GF-D8 (cell line): Measurements from ENCODE around the gene HDDC3.
A peak's percentile ranks its signal among the peaks of the same experiment; 100 is the strongest.
"Not testable (repeated sequence)": the region's sequence is repeated elsewhere in the genome, so short reads cannot be mapped to it uniquely, and the experiment has no call there.

Source experiments
- DNase-seq: peaks from one replicate; lab custom pipeline; 2025; lab: John Stamatoyannopoulos, UW

HDDC3 gene

DNA sequence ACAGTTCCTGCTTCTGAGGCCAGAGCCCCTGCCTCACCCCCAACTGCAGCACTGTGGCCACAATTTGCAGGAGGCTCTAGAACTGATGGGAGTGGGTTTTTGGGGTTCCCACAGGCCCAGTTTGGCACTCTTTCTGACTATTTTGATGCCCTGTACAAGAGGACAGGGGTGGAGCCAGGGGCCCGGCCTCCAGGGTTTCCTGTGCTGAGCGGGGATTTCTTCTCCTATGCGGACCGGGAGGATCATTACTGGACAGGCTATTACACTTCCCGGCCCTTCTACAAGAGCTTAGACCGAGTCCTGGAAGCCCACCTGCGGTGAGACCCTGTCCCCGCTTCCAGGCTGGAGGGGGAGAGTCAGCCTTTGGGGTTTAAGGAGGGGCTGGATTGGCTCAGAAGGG lies 22.4 kb downstream of the HDDC3 start:
- DNase-seq: no peak

DNA sequence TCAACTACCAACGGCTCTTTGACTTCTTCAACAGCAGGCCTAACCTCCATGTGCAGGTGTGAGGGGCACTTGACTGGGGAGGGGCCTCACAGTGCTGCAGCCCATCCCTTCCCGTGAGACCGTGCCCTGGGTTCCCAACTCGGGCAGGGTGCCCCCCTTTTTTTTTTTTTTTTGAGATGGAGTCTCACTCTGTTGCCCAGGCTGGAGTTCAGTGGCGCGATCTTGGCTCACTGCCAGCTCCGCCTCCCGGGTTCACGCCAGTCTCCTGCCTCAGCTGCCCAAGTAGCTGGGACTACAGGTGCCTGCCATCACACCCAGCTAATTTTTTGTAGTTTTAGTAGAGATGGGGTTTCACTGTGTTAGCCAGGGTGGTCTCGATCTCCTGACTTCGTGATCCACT lies 22.9 kb downstream of the HDDC3 start:
- DNase-seq: not testable (repeated sequence)

DNA sequence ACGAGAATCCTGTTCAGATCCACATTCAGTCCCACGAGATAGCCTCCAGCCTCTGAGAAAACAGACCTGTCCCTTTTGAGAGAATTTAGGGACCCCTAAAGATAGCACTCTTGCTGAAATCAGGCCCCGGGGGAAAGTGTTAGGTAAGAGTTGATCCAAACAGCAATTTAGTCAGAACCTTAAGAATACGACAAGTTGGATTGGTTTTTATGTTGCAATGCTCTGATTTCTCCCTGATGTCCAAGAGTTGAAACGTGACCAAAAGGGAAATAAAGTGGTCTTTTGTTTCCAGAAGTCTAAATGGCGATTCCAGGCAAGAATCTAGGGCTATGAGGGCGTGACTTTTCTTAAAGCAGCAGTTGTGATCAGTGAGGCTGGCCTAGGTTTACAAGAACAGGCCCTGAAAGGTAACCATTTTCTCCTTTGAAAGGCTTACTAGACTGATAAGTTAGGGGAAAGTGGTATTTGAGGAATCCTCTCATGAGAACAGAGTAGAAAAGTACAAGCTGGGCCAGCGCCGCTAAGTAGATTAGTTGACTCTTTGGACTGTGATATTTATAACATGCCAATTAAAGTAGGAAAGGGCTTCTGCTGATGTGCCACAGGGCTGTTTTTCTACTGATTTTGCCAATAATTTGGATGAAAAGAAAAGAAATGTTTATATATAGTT lies 24.4 kb downstream of the HDDC3 start:
- DNase-seq: no peak

DNA sequence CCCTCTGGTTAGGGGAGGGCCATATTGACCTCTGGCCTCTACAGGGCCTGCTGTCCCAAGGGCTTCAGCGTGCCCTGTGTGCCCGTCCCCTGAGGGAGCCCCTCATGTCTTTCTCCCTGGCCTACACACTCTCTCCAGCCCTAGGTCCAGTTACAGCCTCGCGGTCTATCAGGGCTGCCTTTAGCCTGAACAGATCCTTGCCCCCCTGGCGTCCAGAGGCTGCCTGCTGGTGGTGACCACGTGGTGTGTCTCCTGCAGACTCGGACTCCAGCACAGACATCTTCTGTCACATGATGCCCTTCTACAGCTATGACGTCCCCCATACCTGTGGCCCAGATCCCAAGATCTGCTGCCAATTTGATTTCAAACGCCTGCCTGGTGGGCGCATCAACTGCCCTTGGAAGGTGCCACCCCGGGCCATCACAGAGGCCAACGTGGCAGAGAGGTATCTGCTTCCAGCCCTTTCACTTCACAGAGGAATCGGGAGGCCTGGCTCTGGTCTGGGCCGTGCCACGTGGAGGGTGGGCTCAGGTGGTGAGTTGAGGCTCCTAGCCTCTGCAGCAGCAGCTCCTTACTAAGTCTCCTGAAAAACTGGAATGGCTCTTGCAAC lies 25.2 kb downstream of the HDDC3 start:
- no peak for DNase-seq

DNA sequence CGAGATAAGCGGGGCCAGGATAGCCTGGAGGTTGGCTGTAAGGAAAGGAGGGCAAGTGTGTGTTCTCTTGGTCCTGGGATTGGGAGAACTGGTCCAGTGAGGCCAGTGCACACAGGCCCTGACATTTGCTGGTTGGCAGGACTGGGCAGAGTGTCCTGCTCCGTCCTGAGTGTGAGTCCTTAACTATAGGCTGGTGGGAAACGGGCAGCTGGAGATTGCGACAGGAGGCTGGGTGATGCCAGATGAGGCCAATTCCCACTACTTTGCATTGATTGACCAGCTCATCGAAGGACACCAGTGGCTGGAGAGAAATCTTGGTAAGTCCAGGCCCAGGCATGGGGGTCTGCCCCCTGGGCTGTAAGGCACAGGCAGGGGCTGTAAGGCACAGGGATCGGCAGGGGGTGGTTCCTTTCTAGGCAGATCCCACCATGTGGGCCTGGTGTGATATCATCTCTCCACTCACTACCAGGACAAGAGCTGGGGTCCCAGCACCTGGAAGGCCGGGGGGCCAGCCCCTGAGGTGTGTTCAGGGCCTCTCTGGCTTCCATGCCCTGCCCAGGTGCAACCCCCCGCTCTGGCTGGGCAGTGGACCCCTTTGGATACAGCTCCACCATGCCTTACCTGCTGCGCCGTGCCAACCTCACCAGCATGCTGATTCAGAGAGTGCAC lies 26.0 kb downstream of the HDDC3 start:
- no peak for DNase-seq

DNA sequence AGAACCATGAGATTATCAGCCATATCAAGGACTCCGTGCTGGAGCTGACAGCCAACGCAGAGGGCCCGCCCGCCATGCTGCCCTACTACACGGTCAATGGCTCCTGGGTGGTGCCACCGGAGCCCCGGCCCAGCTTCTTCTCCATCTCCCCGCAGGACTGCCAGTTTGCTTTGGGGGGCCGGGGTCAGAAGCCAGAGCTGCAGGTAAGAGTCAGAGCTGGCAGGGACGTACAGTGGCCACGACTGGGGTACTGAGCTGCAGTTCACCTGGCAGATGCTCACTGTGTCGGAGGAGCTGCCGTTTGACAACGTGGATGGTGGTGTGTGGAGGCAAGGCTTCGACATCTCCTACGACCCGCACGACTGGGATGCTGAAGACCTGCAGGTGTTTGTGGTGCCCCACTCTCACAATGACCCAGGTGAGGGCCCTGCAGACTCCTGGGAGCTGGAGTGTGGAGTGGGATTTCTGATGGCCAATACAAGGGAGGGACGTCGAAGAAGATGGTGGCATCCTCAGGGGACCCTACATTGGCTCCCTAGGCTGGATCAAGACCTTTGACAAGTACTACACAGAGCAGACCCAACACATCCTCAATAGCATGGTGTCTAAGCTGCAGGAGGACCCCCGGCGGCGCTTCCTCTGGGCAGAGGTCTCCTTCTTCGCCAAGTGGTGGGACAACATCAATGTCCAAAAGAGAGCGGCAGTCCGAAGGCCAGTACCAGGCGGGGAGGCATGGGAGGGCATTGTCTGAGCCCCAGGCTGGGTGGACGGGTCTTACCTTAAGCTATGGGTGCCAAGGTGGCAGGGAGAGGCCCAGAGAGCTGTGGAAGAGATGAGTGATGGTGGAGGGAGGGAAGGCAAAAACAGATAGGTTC lies 26.8 kb downstream of the HDDC3 start:
- no peak for DNase-seq

DNA sequence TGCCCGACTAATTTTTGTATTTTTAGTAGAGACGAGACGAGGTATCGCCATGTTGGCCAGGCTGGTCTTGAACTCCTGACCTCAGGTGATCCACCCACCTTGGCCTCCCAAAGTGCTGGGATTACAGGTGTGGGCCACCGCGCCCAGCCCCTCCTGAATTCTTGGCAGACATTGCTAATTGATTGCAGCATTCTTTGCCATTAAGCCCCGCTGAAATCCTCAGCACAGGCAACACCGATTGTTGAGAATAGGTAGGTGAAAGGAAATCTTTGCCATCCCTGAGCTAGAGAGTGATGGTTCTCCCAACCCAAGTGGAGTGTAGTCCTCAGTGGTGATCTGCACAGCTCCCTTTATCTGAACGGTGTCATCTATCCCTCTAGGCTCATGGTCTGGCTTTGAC lies 27.6 kb downstream of the HDDC3 start:
- DNase-seq: no peak

DNA sequence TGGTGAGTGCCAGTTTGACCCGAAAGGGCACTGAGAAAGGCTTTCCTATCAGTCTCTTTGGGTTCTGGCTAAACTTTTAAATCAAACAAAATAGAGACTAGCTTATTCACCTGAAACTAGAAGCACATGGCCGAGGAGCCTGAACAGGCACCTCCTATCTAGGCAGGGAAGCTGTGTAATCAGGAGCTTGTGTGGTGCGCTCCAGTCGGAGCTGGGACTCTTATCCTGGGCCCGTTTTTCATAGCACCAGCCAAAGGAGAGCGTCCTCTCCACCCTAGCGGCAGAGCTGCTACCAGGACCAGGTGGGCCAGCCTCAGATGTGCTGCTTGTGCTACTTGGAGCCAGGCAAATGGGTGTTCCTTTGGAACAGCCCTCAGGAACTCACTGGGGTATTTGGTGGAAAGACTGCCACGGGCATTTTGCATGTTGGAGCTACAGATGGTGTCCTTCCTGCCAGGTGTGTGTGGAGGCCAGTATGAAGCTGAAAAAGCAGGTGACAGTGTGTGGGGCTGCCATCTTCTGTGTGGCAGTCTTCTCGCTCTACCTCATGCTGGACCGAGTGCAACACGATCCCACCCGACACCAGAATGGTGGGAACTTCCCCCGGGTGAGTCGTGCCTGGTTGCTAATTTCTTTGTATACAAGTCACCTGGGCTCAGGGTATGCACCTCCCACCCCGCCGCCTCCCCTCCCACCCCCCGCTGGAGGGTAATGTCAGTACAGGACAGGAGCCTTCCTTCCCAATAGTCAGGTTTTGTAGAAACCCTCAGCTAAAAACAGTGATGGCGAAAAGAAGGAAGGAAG lies 28.4 kb downstream of the HDDC3 start:
- no peak for DNase-seq

DNA sequence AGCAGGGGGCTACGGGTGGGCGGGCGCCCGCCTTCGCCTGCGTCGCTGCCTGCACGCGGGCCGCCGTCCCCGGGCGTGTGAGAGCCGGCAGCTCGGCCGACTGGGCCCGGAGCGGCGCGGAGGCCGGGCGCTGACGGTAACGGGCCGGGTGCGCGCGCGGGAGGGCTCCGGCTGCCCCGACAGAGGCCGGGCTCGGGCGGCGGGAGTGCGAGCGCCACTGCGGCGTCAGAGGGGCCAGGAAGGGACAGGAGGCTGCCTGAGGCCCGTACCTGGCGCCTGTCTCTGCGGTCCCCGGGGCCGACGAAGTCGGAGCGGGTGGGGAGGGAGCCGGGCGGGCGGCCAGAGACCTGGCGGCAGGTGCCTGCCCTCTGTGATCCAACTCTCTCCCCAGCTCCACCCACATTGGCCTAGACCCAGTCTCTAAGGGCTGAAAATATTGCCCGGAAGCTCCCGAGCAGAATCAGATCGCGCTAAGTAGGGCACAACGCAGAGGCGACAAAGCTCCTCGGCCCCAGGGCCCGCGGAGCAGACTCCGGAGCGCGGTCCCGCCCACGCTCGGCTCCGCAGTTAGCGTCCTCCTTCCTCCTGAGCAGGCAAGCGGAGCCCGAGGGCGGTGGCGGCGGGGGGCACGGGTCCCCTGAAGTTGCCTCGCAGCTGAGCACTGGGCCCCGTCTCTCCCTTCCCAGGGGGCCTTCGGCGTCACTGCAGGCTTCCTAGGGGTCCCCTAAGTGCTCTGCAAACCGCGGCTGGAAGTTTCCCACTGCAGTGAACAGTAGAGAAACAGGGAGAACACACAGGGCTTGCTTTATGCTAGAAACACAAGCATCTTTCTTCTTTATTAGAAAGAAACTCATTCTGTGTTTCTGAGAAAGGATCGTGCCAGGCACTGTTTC lies 29.3 kb downstream of the HDDC3 start, which contains the start of gene MAN2A2:
Gene MAN2A2, plus strand, starts transcription at position 463 of the 893 bp plus-strand sequence. CDS start 906 bp downstream, outside the sequence.
- peak; percentile 38 for DNase-seq

DNA sequence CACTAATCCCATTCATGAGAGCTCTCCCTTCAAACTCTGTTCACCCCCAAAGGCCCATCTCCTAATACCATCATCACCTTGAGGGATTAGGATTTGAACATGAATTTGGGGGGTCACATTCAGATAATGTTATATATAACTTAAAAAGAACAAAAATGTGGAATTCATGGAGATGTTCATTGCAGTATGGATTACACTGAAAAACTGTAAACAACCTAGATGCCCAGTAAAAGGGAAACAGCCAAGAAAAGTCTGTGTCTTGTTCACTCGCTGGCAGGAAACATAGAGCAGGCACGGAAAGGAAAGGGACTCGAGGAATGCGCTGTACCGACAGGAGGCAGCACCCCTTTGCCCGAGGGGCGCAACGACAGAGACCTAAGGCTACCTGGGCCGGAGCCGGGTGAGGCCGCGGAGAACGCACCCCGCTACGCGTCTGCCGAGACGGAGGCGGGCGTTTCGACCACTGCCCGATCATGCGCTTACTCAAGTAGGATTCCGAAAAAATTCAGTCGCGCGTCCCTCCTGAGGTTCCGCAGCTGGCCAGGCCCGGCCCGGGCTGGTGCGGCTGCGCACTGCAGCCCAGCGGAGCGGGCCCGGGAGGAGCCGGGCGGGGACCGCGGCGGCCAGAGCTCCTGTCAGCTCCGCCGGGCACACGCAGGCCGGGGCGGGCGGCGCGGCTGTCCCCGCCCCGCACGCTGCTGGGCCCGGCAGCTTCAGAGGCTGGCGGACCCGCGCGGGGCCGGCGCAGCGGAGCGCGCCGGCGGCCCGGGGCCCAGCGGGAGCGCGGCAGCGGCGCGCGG lies 30.1 kb downstream of the HDDC3 start:
- DNase-seq: peak; percentile 75

DNA sequence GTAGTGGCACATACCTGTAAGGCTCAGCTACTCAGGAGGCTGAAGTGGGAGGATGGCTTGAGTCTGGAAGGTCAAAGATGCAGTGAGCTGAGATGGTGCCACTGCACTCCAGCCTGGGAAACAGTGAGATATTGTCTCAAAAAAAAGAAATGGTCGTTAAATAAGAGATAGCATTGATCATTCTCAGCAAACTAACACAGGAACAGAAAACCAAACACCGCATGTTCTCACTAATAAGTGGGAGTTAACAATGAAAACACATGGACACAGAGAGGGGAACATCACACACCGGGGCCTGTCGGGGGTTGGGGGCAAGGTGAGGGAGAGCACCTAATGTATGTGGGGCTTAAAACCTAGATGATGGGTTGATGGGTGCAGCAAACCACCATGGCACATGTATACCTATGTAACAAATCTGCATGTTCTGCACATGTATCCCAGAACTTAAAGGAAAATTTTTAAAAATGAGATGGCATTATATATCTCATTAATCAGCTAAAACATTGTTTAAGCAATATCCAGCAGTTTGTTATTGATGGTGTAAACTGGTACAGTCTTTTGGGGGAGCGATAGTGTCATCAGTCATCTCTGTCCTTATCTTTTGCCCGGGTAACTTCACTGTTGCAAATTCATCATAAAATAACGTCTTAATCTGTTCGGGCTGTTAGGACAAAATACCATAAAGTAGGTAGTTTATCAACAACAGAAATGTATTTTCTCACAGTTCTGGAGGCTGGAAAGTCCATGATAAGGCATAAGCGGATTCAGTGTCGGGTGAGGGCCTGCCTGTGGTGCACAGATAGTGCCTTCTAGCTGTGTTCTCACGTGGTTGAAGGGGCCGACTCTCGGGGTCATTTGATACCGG lies 30.9 kb downstream of the HDDC3 start:
- DNase-seq: no peak

DNA sequence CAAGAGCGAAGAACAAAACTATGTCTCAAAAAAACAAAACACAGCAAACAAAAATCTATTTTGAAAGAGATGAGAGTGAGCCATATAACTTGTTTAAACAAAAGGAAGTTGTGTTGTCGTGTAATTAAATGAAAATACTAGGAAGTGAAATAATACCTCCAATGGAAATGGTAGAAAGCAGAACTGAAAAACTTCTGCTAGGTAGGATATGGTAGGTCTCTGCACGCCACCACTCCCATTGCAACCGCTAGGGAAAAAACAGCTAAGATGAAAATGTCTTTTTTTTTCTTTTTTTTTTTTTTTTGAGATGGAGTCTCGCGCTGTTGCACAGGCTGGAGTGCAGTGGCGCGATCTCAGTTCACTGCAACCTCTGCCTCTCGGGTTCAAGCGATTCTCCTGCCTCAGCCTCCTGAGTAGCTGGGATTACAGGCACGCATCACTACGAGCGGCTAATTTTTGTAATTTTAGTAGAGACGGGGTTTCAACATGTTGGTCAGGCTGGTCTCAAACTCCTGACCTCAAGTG lies 35.2 kb downstream of the HDDC3 start:
- not testable (repeated sequence) for DNase-seq

DNA sequence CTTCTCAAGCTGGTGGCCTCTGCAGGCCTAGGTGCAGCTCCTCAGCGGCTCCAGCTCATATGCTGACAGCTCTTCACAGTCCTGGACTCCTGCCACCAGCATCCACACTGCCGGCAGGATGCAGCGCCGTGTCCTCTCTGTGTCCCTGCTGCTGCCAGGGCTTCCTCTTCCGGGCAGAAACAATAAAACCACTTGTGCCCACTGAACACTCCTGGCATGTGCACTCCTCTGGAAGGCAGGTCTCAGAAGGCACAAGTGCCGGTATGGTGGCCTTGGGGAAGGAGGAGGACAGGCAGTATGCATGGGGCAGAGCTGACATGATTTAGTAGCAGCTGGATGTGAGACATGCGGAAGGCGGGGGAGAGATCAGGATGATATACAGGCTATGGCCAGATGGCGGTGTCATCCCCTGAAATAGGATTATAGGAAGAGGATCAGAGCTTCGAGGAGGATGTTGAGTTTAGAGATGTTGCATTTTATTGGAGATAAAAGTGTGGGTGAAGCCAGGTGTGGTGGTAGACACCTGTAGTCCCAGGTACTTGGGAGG lies 36.7 kb downstream of the HDDC3 start:
- DNase-seq: no peak

DNA sequence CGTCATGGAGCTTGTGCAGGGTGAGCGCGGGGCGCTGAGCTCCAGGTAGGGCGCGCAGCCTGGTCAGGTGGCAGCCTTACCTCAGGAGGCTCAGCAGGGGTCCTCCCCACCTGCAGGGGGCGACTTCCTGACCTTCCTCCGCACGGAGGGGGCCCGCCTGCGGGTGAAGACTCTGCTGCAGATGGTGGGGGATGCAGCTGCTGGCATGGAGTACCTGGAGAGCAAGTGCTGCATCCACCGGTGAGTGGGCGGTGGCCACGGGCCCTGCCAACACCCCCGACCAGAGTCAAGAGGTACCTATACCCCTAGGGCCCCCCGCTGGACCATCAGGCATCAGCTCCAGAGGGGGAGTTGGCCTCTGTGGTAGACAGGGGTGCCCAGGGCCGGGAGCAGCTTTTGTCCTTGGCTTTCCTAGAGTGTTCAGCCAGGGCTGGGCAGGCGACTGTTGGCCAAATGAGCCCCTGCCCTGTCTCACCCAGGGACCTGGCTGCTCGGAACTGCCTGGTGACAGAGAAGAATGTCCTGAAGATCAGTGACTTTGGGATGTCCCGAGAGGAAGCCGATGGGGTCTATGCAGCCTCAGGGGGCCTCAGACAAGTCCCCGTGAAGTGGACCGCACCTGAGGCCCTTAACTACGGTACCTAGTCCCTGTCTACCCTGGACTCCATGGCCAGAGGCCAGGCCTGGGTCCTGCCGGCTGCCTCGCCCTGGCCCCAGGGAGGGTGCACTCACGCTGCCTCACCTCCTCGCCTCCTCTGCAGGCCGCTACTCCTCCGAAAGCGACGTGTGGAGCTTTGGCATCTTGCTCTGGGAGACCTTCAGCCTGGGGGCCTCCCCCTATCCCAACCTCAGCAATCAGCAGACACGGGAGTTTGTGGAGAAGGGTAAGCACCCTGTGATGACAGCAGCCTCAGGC lies 38.9 kb downstream of the HDDC3 start:
- no peak for DNase-seq

DNA sequence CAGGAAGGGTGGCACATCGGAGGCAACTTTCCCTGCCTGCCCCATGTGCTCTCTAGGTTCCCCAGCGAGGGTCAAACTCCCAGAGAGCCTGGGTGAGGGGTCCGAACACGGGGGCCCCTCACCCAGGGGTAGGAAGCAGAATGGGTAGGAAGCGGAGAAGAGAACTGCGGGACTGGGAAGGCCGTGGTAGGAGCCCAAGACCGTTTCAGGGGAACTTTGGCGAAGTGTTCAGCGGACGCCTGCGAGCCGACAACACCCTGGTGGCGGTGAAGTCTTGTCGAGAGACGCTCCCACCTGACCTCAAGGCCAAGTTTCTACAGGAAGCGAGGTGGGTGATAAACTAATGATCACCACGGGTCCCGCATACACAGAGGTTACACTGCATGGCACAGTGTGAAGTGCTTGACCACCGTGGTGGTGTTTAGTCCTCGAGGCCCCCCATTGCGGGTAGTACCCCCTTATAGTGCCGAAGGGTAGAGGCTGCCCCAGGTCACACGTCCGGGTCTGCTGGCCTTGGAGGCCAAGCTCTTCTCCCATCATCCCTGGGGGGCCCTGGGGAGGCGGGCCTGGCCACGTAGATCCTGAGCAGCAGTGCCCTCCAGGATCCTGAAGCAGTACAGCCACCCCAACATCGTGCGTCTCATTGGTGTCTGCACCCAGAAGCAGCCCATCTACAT lies 39.7 kb downstream of the HDDC3 start:
- no peak for DNase-seq

DNA sequence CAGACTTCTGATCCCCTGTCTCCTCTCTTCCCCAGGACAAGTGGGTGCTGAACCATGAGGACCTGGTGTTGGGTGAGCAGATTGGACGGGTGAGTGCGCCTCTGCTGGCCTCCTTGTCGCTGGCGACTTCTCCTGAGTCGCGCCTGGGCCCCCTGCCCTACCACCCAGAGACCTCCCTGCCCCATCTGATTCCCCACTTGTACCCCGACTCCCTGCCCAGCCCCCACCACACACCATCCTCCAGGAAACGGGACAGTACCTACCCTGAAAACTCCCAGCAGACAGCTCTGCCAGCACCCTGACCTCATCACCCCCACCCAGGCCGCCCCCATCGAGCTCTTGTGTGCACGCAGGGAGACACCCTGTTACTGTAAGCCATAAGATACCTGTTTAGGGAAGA lies 40.3 kb downstream of the HDDC3 start:
- no peak for DNase-seq
